NCI-H1105 (cell line): ENCODE results near the gene XPNPEP2.

ENCODE experiments used
- DNase-seq: peaks from one replicate; lab custom pipeline; 2025; lab: John Stamatoyannopoulos, UW

Gene XPNPEP2

DNA sequence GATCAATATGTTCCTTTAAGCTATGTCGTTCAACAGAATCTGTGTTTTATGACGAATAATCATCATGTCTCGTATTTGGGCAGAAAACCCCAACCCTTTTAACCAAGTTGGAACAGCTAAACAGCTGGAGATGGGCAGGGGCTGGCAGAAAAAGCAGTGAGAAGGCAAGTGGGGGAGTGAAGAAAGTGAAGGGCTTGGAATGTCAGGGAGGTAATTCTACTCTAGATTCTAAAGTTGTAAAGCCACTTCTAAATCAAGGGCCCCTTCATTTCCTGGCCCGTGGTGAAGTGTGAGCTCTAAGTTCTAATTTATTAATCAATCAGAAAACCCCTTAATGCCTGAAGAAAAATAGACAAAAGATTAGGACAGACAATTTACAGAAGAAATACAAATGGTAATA is 61.4 kb downstream of the XPNPEP2 start:
- no peak for DNase-seq

DNA sequence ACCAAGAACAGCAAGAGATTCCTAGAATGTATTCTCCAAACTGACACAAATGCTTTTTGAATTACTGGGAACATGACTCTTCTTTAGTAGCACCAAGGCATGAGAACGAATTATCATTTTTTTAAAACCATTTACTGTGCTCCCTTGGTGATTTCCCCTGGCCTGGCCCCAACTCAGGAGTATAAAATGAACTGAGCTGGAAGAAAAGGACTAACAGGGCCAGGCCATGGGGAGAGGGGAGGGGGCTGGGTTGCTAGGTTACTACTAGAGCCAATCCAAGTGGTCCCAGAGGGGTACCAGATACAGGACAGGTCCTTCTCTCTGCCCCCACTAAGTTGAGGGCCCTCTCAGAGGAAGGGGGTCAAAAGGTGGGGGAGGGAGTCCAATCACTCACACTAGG is 64.1 kb downstream of the XPNPEP2 start:
- no peak for DNase-seq

DNA sequence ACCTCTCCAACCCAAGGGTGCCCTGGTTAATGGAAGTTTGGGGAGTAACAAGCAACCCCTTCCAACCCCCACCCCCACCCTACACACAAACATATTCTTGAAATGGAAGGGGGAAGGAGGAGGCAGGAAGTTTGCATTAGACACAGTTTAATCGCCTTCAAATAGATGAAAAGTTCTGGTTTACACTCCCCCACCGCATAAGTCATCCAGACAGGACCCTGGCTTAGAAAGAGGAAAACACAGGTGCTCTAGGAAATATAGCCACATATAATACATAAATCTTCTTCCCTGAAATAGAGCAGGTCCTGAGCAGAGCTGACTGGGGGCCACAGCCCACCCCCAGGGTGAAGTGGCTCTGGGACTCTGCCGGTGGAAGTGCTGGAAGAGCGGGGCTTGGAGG is 66.0 kb downstream of the XPNPEP2 start:
- no peak for DNase-seq

DNA sequence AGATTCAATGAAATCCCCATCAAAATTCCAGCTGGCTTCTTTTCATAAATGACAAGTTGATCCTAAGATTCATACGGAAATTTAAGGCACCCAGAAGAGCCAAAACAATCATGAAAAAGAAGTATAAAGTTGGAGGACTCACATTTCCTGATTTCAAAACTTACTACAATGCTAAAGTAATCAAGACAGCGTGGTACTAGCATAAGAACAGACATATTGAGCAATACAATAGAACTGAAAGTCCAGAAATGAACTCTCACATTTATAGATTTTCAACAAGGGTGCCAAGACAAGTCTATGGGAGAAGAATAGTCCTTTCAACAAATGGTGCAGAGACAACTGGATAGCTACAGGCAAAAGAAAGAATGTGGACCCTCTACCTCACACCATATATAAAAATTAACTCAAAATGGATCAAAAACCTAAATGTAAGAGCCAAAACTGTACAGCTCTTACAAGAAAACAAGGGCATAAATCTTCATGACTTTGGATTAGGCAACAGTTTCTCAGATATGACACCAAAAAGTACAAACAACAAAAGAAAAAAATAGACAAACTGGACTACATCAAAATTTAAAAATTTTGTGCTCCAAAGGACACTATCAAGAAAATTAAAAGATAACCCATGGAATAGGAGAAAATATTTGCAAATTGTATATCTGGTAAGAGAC is 69.5 kb downstream of the XPNPEP2 start:
- no peak for DNase-seq

DNA sequence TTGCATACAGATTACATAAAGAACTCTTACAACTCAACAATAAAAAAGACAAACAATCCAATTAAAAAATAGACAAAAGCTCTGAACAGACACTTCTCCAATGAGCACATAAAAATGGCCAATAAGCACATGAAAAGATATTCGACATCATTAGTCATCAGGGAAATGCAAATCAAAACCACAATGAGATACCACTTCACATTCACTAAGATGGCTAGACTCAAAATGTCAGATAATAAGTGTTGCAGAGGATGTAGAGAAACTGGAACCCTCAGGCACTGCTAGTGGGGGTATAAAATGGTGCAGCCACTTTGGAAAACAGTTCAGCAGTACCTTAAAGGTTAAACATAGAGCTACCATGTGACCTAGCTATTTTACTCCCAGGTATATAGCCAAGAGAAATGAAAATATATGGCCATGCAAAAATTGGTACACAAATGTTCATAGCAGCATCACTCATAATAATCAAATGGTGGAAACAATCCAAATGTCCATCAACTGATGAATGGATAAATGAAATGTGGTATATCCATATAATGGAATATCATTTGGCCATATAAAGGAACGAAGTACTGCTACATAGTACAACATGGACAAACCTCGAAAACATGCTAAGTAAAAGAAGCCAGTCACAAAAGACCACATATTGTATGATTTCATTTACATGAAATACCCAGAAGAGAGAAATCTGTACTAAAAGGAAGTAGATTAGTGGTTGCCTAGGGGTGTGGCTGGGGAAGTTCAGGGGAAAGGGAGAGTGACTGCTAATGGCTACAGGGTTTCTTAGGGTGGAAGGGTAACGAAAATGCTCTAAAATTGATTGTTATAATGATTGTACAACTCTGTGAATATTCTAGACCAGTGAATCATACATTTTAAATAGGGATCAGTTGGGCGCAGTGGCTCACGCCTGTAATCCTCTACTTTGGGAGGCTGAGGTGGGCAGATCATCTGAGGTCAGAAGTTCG is 70.3 kb downstream of the XPNPEP2 start:
- DNase-seq, result no peak

DNA sequence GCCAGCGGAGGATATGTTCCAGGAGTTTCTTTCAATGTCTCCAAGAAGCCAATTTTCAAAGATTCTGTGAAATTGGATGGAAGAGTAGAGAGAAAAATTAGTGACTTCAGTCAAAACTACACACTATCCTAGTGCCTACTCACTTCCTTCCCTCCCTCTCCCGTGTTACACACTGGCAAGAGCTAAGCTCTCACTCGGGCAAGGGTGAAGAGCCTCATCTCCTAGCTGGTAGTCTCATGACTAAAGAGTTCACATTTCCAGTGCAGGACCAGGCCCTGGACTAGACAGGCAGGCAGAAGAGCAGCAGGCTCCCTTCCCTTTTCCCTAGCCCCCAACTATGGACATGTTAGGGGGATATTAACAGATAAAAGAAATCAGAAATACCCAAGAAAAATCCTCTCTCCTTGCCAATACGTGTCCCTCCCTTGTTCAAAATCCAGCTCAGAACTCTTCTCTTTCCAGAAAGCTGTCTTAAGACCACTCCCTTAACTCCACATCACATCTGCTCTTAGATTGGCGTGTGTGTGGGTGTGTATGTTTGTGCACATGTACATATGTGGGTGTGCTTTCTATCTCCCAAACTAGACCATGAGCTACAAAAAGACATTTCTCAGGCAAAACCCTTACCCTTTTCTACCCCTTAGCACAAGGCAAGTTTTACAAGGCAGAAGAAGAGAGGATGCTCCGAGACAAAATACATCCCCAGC is 75.0 kb downstream of the XPNPEP2 start:
- DNase-seq, result no peak

DNA sequence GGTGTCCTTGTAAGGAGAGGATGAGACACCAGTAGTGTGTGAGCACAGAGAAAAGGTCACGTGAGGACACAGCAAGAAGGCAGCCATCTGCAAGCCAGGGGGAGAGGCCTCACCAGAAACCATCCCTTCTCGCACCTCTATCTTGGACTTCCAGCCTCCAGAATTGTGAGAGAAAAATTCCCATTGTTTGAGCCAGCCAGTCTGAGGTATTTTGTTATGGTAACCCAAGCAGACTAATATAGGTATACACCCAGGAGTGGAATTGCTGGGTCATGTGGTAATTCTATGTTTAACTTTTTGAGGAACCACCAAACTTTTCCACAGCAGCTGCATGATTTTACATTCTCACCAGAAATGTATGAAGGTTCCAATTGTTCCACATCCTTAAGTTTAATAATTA is 79.3 kb downstream of the XPNPEP2 start:
- DNase-seq, result no peak
